OCI-LY3 (cell line): ENCODE data around the gene SAMHD1.

ENCODE experiments used
- H2AFZ ChIP-seq: fragments of 200-600, 300-600 bp; shearing (Covaris generic); 2 replicates; pipeline ENCODE4 v1.6.0; 2014; ENCODE audit warnings: antibody characterized with exemption, low read depth, low read length
- H3K27ac ChIP-seq: fragments of 200-600, 300-600 bp; sonication (generic); 2 replicates; pipeline ENCODE4 v1.5.1; 2014; ENCODE audit warnings: mild to moderate bottlenecking, low read length, moderate library complexity, mixed read lengths
- H3K27me3 ChIP-seq: fragments of 200-600, 300-600 bp; sonication (generic); 2 replicates; pipeline ENCODE4 v1.6.1; 2014; ENCODE audit warnings: low read depth, low read length, mixed read lengths
- H3K36me3 ChIP-seq: fragments of 200-600, 300-600 bp; sonication (generic); replicated peaks from 2 replicates; pipeline ENCODE3; 2014; ENCODE audit warnings: low read depth, low read length, mixed read lengths
- H3K4me1 ChIP-seq: fragments of 300-600, 200-600 bp; sonication (generic); 2 replicates; pipeline ENCODE4 v1.6.1; 2014; ENCODE audit warnings: low read length, mixed read lengths
- H3K4me2 ChIP-seq: fragments of 200-600, 300-600 bp; sonication (generic); 2 replicates; pipeline ENCODE4 v1.6.1; 2014; ENCODE audit warnings: low read length, mixed read lengths
- H3K4me3 ChIP-seq: fragments of 300-600, 200-600 bp; sonication (generic); 2 replicates; pipeline ENCODE4 v1.5.1; 2014; ENCODE audit warnings: antibody characterized with exemption, mild to moderate bottlenecking, low read length, moderate library complexity
- H3K79me2 ChIP-seq: fragments of 300-600, 200-600 bp; shearing (Covaris generic); 2 replicates; pipeline ENCODE4 v1.6.1; 2014; ENCODE audit warnings: mild to moderate bottlenecking, low read length, mixed read lengths
- H3K9ac ChIP-seq: fragments of 300-600, 200-600 bp; shearing (Covaris generic); 2 replicates; pipeline ENCODE4 v1.6.0; 2014; ENCODE audit warnings: mild to moderate bottlenecking, low read length, moderate library complexity
- H3K9me3 ChIP-seq: fragments of 200-600, 300-600 bp; shearing (Covaris generic); 2 replicates; pipeline ENCODE4 v1.6.1; 2014; ENCODE audit warnings: low read length, mixed read lengths; ENCODE audit not compliant: insufficient read depth
- H4K20me1 ChIP-seq: fragments of 200-600, 300-600 bp; sonication (generic); 2 replicates; pipeline ENCODE4 v1.6.1; 2016; ENCODE audit warnings: low read length, mixed read lengths; ENCODE audit not compliant: insufficient read depth
- CTCF ChIP-seq: fragments of 200-600, 300-600 bp; sonication (generic); IDR thresholded peaks from 2 replicates; pipeline ENCODE4 v1.5.1; 2014; ENCODE audit warnings: antibody characterized with exemption, low read length, low read depth
- EZH2phosphoT487 ChIP-seq: fragments of 200-600 bp; shearing (Covaris generic); IDR thresholded peaks from 2 replicates; pipeline ENCODE4 v1.6.1; 2018; ENCODE audit warnings: antibody characterized with exemption, mixed run types, low read depth

SAMHD1 gene

GRCh38 chr20:36862857-36863668 lies 88.4 kb downstream of the SAMHD1 start:
- H3K9ac ChIP-seq: peak overlapping the region; percentile 59
- no peaks in the 10 kb centered on the region for H3K27me3 ChIP-seq
- H3K4me3 ChIP-seq: peak overlapping the region; percentile 76
- H3K4me1 ChIP-seq: peaks cover 45% of the 10 kb centered on the region
- H3K36me3 ChIP-seq: no peaks in the 10 kb centered on the region
- no peaks in the 10 kb centered on the region for H3K9me3 ChIP-seq
- no peak overlapping the region for H2AFZ ChIP-seq
- H3K27ac ChIP-seq: no peak overlapping the region
- no peaks in the 10 kb centered on the region; the same call in 1 of the 2 replicates for H4K20me1 ChIP-seq
- H3K79me2 ChIP-seq: peaks cover 18% of the 10 kb centered on the region
- TF ChIP-seq EZH2phosphoT487 (no peak), CTCF (no peak)
- H3K4me2 ChIP-seq: peak overlapping the region; percentile 60

GRCh38 chr20:36861875-36862801 lies 89.4 kb downstream of the SAMHD1 start:
- TF ChIP-seq CTCF: no peak
- no peak for TF ChIP-seq EZH2phosphoT487
- Histone ChIP-seq H3K27ac (no peak overlapping the region), H3K4me1 (peaks cover 41% of the 10 kb centered on the region), H3K79me2 (peaks cover 18% of the 10 kb centered on the region), H3K9me3 (no peaks in the 10 kb centered on the region), H3K9ac (peak overlapping the region; percentile 24; the same call in 1 of the 2 replicates), H2AFZ (no peak overlapping the region), H4K20me1 (no peaks in the 10 kb centered on the region; the same call in 1 of the 2 replicates), H3K4me2 (peak overlapping the region; percentile 63), H3K27me3 (no peaks in the 10 kb centered on the region), H3K4me3 (peak overlapping the region; percentile 45; the same call in 1 of the 2 replicates), H3K36me3 (no peaks in the 10 kb centered on the region)

- Histone ChIP-seq H4K20me1 (no peaks in the 10 kb centered on the region; the same call in 1 of the 2 replicates), H3K36me3 (no peaks in the 10 kb centered on the region), H3K4me2 (peak overlapping the region; percentile 63), H3K27ac (no peak overlapping the region), H3K4me1 (peaks cover 36% of the 10 kb centered on the region), H3K9me3 (no peaks in the 10 kb centered on the region), H3K27me3 (no peaks in the 10 kb centered on the region), H3K4me3 (peak overlapping the region; percentile 45; the same call in 1 of the 2 replicates), H3K9ac (peak overlapping the region; percentile 24; the same call in 1 of the 2 replicates), H3K79me2 (peaks cover 18% of the 10 kb centered on the region), H2AFZ (no peak overlapping the region)
- TF ChIP-seq EZH2phosphoT487 (no peak), CTCF (no peak)
Observed at GRCh38 chr20:36861625-36861874, 90.0 kb downstream of the SAMHD1 start.
